Muscle layer of duodenum (tissue), 2 donors: ENCODE data around the gene PPP5C.

Experiments used
- H3K27ac ChIP-seq: one replicate; pipeline ENCODE4 v1.7.0; 2013; ENCODE audit warnings: mild to moderate bottlenecking, low read length
- H3K27me3 ChIP-seq: one replicate; pipeline ENCODE4 v1.7.0; 2013; ENCODE audit warnings: low read depth, mild to moderate bottlenecking, control low read depth, low read length
- H3K36me3 ChIP-seq, 2 donors: one replicate each; pipeline ENCODE4 v1.7.0; 2013; ENCODE audit warnings: low read length in 2 of 2, control low read depth in 1 of 2, mild to moderate bottlenecking in 1 of 2; ENCODE audit not compliant: insufficient read depth in 2 of 2, control insufficient read depth in 1 of 2
- H3K4me1 ChIP-seq, 2 donors: one replicate each; pipeline ENCODE4 v1.7.0; 2013; ENCODE audit warnings: low read length in 2 of 2, mild to moderate bottlenecking in 2 of 2, control low read depth in 1 of 2, moderate library complexity in 1 of 2; ENCODE audit not compliant: insufficient read depth in 2 of 2, control insufficient read depth in 1 of 2
- H3K4me3 ChIP-seq, 2 donors: one replicate each; pipeline ENCODE4 v1.7.0; 2013; ENCODE audit warnings: low read length in 2 of 2, low read depth in 1 of 2, mild to moderate bottlenecking in 1 of 2
- H3K9me3 ChIP-seq, 2 donors: one replicate each; pipeline ENCODE4 v1.7.0; 2013; ENCODE audit warnings: low read length in 2 of 2, control low read depth in 1 of 2, mild to moderate bottlenecking in 1 of 2; ENCODE audit not compliant: control insufficient read depth in 1 of 2
- donor health status: healthy.

Gene PPP5C

GRCh38 chr19:46337487-46337886, 9.4 kb upstream of the PPP5C start:
- Histone ChIP-seq H3K4me1 (no peaks in the 10 kb centered on the region), H3K36me3 (peaks cover 6 to 22% of the 10 kb centered on the region in 2 donors), H3K4me3 (no peak overlapping the region), H3K27ac (no peak overlapping the region), H3K27me3 (no peaks in the 10 kb centered on the region), H3K9me3 (no peaks in the 10 kb centered on the region)

DNA sequence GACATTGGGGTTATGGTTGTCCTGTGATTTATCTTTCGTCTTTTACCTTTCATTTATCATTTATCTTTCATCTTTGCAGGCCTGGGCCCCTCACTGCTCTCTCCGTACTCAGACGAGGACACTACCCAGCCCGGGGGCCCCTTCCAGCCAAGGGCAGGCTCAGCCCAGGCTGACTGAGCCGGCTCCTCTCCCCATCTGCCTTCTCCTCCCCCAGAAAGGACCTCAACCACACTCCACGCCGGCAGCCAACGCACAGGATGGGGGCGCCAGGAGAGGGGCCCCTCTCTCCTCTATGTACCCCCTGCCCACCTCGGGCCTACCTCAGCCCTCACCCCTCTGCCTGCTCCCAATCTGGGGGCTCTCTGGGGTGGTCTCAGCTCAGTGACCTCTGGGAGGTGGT, 7.4 kb upstream of the PPP5C start:
- no peak overlapping the region for H3K4me3 ChIP-seq
- no peak overlapping the region for H3K27ac ChIP-seq
- H3K9me3 ChIP-seq = no peaks in the 10 kb centered on the region
- no peaks in the 10 kb centered on the region for H3K4me1 ChIP-seq
- H3K36me3 ChIP-seq = peaks cover 6 to 22% of the 10 kb centered on the region in 2 donors
- no peaks in the 10 kb centered on the region for H3K27me3 ChIP-seq

DNA sequence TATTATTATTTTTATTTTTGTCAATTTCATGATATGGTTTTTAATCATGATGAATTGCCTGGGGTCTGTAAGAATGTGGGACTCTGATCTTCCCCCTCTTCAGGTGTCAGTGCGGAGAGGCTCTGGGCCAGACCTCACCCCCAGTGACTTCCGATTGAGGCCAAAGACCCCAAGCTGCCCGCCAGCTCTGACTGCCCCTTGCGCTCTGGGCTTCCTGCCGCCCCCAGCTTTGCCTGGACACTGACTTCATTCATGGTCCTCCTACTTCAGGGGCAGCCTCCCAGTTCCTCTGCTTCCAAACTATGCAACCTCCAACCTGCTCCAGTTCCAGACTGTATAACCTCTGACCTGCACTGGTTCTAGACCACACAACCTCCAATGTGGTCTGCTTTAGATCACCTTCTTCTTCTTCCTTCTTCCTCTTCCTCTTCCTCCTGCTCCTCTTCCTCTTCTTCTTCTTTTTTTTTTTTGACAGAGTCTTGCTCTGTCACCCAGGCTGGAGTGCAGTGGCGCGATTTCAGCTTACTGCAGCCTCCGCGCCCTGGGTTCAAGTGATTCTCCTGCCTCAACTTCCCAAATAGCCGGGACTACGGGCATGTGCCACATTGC, 6.7 kb upstream of the PPP5C start:
- Histone ChIP-seq H3K4me1 (no peaks in the 10 kb centered on the region), H3K27ac (no peak overlapping the region), H3K4me3 (no peak overlapping the region), H3K27me3 (no peaks in the 10 kb centered on the region), H3K36me3 (peaks cover 6 to 19% of the 10 kb centered on the region in 2 donors), H3K9me3 (no peaks in the 10 kb centered on the region)

GRCh38 chr19:46341937-46342336, 5.0 kb upstream of the PPP5C start:
- Histone ChIP-seq H3K4me1 (no peaks in the 10 kb centered on the region), H3K9me3 (no peaks in the 10 kb centered on the region), H3K4me3 (no peak overlapping the region), H3K27ac (no peak overlapping the region), H3K36me3 (peaks cover 6 to 18% of the 10 kb centered on the region in 2 donors), H3K27me3 (no peaks in the 10 kb centered on the region)

DNA sequence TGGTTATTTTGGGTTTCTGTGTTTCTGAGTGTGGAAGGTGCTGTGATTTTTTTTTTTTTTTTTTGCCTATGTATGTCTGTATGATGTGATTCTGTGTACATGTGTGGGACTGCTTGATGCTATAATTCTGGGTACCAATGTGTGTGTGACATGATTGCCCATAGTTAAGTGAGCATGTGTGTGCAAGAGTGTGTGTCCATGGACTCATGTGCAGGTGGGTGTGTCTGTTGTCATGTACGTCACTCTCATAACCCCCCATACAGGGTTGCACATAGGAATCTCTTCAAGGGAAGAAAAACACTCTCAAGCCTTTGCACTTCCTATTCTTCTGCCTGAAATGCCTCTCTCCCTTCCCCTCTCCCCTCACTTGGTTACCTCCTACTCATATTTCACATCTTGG, 2.5 kb upstream of the PPP5C start:
- peaks cover 0 to 8% of the 10 kb centered on the region in 2 donors for H3K36me3 ChIP-seq
- no peaks in the 10 kb centered on the region for H3K27me3 ChIP-seq
- H3K4me1 ChIP-seq = peaks cover 6 to 22% of the 10 kb centered on the region in 2 donors
- H3K27ac ChIP-seq = no peak overlapping the region
- H3K9me3 ChIP-seq = no peaks in the 10 kb centered on the region
- H3K4me3 ChIP-seq = no peak overlapping the region

GRCh38 chr19:46345157-46345556, 1.7 kb upstream of the PPP5C start:
- Histone ChIP-seq H3K27me3 (no peaks in the 10 kb centered on the region), H3K36me3 (no peaks in the 10 kb centered on the region), H3K4me3 (no peak overlapping the region), H3K27ac (no peak overlapping the region), H3K4me1 (peaks cover 11 to 30% of the 10 kb centered on the region in 2 donors), H3K9me3 (no peaks in the 10 kb centered on the region)

- Histone ChIP-seq H3K27ac (peak overlapping the region; percentile 83), H3K4me1 (peaks cover 29 to 50% of the 10 kb centered on the region in 2 donors)
Observed at GRCh38 chr19:46347572-46347883, 641 bp downstream of the PPP5C start.

GRCh38 chr19:46347985-46348384, 1.1 kb downstream of the PPP5C start:
- H3K27ac ChIP-seq = no peak overlapping the region
- H3K9me3 ChIP-seq = no peaks in the 10 kb centered on the region
- peaks cover 29 to 50% of the 10 kb centered on the region in 2 donors for H3K4me1 ChIP-seq
- no peaks in the 10 kb centered on the region for H3K36me3 ChIP-seq
- no peaks in the 10 kb centered on the region for H3K27me3 ChIP-seq
- H3K4me3 ChIP-seq = peak overlapping the region; percentile 84 to 86

More at GRCh38 chr19:46347572-46347883, 641 bp downstream of the PPP5C start:
- no peaks in the 10 kb centered on the region for H3K36me3 ChIP-seq
- H3K9me3 ChIP-seq = no peaks in the 10 kb centered on the region
- H3K27me3 ChIP-seq = no peaks in the 10 kb centered on the region
- peak overlapping the region; percentile 84 to 86 for H3K4me3 ChIP-seq

DNA sequence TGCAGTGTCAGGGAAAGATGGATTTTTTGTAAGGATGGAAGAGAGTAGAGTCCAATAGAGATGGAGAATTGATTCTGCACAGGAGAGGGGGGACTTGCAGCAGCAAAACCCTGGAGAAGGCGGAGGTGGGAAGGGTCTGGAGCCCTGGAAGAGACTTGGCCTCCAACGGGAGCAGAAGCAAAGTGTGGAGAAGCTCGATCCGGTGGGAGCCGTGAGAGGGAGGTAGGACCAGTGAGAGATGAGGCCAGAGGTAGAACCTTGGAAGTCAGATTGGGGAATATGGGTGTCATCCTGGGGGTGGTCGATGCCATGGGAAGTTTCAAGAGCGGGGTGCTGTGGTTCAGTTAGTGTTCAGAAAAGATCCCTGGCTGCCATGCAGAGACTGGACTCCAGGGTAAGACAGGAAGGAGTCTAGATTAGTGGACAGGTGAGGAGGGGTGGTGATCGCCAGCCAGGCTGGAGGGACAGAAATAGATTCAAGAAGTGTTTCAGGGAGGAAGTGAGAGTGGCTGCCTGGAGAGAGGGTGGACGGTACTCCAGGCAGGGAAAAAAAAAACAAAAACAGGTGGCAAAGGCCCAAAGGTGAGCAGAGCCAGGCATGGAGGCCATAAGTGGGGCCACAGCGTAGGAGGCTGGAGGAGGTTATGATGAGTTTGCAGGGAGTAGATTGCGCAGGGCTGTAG, 2.6 kb downstream of the PPP5C start:
- Histone ChIP-seq H3K36me3 (peaks cover 6 to 11% of the 10 kb centered on the region in 2 donors), H3K27me3 (no peaks in the 10 kb centered on the region), H3K27ac (no peak overlapping the region), H3K9me3 (no peaks in the 10 kb centered on the region), H3K4me3 (no peak overlapping the region), H3K4me1 (peaks cover 29 to 50% of the 10 kb centered on the region in 2 donors)

- no peaks in the 10 kb centered on the region for H3K9me3 ChIP-seq
- peak overlapping the region; percentile 1 for H3K27ac ChIP-seq
- no peaks in the 10 kb centered on the region for H3K27me3 ChIP-seq
- no peak overlapping the region for H3K4me3 ChIP-seq
- peaks cover 29 to 50% of the 10 kb centered on the region in 2 donors for H3K4me1 ChIP-seq
- H3K36me3 ChIP-seq = peaks cover 13 to 18% of the 10 kb centered on the region in 2 donors
Observed at GRCh38 chr19:46350029-46350757, 3.3 kb downstream of the PPP5C start.

DNA sequence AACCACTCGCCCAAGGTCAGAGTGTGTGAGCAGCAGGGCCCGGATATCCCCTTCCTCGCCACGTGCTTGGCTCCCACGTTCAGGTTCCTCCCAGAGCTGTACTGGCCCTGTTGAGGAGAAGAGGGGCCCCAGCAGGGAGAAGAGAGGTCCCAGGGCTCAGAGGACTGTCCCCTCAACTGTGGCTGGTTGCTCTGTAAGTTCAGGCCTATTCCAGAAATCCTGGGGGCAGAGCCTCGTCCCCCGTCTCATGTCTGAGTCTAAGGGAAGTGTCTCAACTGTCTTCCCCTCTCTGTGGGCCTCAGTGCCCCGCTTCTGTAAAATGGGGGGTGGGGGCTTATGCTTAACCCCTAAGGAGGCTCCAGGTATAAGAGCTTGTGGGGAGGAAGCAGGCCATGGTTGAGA, 3.9 kb downstream of the PPP5C start:
- Histone ChIP-seq H3K9me3 (no peaks in the 10 kb centered on the region), H3K4me1 (peaks cover 29 to 50% of the 10 kb centered on the region in 2 donors), H3K27ac (peak overlapping the region; percentile 1), H3K36me3 (peaks cover 19 to 24% of the 10 kb centered on the region in 2 donors), H3K27me3 (no peaks in the 10 kb centered on the region), H3K4me3 (no peak overlapping the region)
